Neuron (in vitro differentiated cells): ENCODE data around the gene MSANTD2.

Experiments used
- H2AFZ ChIP-seq: one replicate; pipeline ENCODE4 v1.6.1; 2013; ENCODE audit warnings: low read depth, mild to moderate bottlenecking, inconsistent platforms, low read length, moderate library complexity
- H3K27me3 ChIP-seq: one replicate; pipeline ENCODE4 v1.6.1; 2013; ENCODE audit warnings: low read length; ENCODE audit not compliant: insufficient read depth
- H3K36me3 ChIP-seq: one replicate; pipeline ENCODE4 v1.6.1; 2013; ENCODE audit warnings: low read length; ENCODE audit not compliant: insufficient read depth
- H3K4me1 ChIP-seq: one replicate; pipeline ENCODE4 v1.6.1; 2013; ENCODE audit warnings: low read length; ENCODE audit not compliant: insufficient read depth
- H3K4me3 ChIP-seq: 2 replicates; pipeline ENCODE4 v1.5.1; 2013; ENCODE audit warnings: mild to moderate bottlenecking, low read length, moderate library complexity
- H3K9me3 ChIP-seq: one replicate; pipeline ENCODE4 v1.6.1; 2013; ENCODE audit warnings: low read length

MSANTD2 gene

GRCh38 chr11:124834526-124835180, 34.4 kb upstream of the MSANTD2 start:
- peaks cover 26% of the 10 kb centered on the region for H3K27me3 ChIP-seq
- H3K9me3 ChIP-seq, result no peaks in the 10 kb centered on the region
- no peak overlapping the region for H2AFZ ChIP-seq
- H3K36me3 ChIP-seq, result no peaks in the 10 kb centered on the region
- peaks cover 13% of the 10 kb centered on the region for H3K4me1 ChIP-seq
- H3K4me3 ChIP-seq, result no peak overlapping the region

DNA sequence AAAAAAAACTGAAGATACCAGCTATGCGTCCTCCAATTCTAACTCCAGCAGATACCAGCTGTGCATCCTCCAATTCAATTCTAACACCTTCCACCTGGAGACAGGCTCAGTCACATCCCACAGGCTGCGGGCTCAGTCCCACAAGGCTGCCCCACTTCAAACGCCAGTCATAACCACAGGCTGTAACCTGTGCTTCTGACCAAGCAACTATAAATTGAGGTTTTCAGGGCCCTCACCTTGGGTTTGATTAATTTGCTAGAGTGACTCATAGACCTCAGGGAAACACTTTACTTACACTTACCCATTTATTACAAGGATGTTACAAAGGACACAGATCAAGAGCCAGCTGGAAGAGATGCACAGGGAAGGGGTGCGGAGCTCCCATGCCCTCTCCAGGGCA, 32.4 kb upstream of the MSANTD2 start:
- Histone ChIP-seq H3K36me3 (no peaks in the 10 kb centered on the region), H3K4me1 (peaks cover 3% of the 10 kb centered on the region), H3K4me3 (no peak overlapping the region), H2AFZ (no peak overlapping the region), H3K9me3 (no peaks in the 10 kb centered on the region), H3K27me3 (peaks cover 6% of the 10 kb centered on the region)

DNA sequence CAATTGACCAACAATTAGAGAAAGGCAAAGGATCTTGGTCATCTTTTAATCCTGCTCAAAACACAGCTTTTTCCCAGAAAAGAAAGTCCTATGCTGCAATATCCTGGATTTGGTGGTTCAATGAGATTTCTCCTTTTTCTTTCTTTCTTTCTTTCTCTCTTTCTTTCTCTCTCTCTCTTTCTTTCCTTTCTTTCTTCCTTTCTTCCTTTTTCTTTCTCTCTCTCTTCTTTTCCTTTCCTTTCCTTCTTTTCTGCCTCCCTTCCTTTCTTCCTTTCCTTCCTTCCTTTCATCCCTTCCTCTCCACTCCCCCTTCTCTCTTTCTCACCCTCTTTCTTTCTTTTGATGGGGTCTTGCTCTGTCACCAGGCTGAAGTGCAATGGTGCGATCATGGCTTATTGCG, 31.7 kb upstream of the MSANTD2 start:
- Histone ChIP-seq H3K27me3 (peaks cover 5% of the 10 kb centered on the region), H3K4me3 (no peak overlapping the region), H3K9me3 (no peaks in the 10 kb centered on the region), H2AFZ (no peak overlapping the region), H3K36me3 (no peaks in the 10 kb centered on the region), H3K4me1 (no peaks in the 10 kb centered on the region)

- Histone ChIP-seq H3K36me3 (no peaks in the 10 kb centered on the region), H3K27me3 (peaks cover 5% of the 10 kb centered on the region), H3K4me3 (no peak overlapping the region), H2AFZ (no peak overlapping the region), H3K9me3 (no peaks in the 10 kb centered on the region), H3K4me1 (no peaks in the 10 kb centered on the region)
Observed at GRCh38 chr11:124830749-124831148, 30.5 kb upstream of the MSANTD2 start.

DNA sequence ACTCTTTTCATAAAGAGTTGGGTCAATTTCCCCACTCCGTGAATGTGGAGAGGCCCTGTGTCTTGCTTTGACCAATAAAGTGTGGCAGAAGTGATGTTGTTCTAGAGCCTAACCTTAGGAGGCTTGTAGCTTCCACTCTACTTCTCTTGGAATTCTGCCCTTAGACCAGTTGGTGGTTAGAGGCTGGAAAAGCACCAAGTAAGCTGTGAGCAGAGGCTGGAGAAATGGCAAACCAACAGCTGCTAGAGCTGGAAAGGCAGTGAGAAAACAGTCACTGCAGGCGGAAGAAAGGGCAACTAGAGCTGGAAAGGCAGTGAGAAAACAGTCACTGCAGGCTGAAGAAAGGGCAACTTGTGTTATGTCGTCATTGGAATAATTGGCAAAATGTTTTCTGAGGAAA, 29.8 kb upstream of the MSANTD2 start:
- H2AFZ ChIP-seq, result no peak overlapping the region
- H3K4me1 ChIP-seq, result no peaks in the 10 kb centered on the region
- no peak overlapping the region for H3K4me3 ChIP-seq
- no peaks in the 10 kb centered on the region for H3K9me3 ChIP-seq
- peaks cover 5% of the 10 kb centered on the region for H3K27me3 ChIP-seq
- H3K36me3 ChIP-seq, result no peaks in the 10 kb centered on the region

DNA sequence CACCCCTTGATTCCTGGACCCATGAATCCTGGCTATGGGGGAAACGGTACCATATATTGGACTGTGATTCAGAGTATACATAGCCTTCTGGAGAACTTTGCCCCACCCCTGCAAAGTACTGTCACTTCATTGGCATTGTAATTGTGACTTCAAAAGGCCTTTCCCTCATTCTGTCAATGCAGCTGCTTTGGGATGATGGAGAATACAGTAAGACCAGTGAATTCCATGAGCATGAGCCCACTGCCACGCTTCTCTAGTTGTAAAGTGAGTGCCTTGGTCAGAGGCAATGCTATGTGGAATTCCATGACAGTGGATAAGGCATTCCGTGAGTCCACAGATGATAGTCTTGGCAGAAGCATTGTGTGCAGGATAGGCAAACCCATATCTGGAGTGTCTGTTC, 25.7 kb upstream of the MSANTD2 start:
- no peaks in the 10 kb centered on the region for H3K36me3 ChIP-seq
- H2AFZ ChIP-seq, result no peak overlapping the region
- H3K27me3 ChIP-seq, result peaks cover 5% of the 10 kb centered on the region
- no peak overlapping the region for H3K4me3 ChIP-seq
- no peaks in the 10 kb centered on the region for H3K9me3 ChIP-seq
- no peaks in the 10 kb centered on the region for H3K4me1 ChIP-seq

DNA sequence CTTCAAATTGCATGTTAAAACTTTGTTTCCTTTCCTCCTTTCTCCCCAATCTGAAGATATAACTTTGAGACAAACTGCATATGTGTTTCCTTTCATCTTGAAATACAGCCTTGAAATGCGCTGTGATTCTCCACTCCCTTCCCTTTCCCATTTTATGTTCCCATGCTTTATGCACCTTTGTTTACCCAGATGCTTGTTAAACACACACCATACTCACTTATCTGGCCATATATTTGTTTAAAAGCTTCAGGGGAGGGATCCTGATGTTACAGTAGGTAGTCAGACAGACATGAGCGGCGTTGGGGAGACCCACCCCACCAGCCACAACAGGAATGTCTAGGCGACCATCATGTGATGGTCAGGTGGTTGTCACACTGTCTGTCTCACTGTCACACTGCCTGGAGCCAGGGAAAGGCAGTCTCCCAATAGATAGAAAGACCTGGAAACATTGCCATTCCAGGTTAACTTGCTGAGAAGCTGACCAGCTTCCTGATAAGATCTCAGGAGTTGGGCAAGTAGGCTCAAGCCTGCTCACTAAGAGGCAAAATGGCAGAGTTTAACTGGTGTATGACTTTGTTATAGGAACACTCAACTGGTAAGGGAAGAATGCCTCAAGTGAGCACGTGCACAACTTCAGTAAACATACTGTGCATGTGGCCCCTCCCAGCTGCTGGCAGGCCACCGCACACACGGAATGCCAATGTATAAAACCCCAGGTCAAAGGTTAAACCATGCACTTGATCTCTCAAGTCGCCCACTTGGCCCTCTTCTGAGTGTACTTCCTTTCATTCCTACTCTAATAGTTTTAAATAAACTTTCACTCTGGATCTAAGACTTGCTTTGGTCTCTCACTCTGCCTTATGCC, 23.5 kb upstream of the MSANTD2 start:
- H2AFZ ChIP-seq, result no peak overlapping the region
- peaks cover 7% of the 10 kb centered on the region for H3K27me3 ChIP-seq
- no peaks in the 10 kb centered on the region for H3K4me1 ChIP-seq
- no peaks in the 10 kb centered on the region for H3K36me3 ChIP-seq
- no peaks in the 10 kb centered on the region for H3K9me3 ChIP-seq
- no peak overlapping the region for H3K4me3 ChIP-seq

DNA sequence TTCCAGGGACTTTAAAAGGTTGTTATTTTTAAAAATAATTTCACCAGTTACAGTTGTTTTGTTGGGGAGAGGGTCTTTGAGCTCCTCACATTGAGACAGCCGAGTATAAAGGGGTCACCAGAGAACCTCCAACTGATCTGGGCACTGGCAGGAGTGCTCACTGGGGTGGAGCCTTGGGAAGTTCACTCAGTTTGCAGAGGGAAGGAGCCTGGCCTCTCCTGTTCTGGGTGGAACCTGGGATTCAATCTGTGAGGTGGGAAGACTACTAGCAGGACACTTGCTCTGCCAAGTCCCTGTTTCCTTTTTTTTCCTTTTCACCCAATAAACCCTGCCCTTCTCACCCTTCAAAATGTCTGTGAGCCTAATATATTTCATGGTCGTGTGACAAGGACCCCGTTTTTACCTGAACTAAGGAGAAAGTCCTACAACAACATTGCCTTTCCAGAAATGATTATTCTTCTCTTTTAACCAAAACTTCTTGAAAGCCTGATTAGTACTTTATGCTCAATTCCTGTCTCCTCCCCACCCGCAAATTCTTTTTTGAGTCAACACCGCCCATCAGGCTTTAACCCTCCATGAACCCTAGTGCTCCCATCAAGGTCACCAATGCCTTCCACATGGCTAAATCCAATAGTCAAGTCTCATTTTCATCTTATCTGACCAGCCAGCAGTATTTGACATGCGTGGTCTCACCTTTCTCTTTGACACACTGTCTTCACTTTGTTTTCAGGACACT, 22.0 kb upstream of the MSANTD2 start:
- Histone ChIP-seq H3K27me3 (peaks cover 13% of the 10 kb centered on the region), H3K36me3 (no peaks in the 10 kb centered on the region), H3K4me1 (no peaks in the 10 kb centered on the region), H3K4me3 (no peak overlapping the region), H3K9me3 (no peaks in the 10 kb centered on the region), H2AFZ (no peak overlapping the region)

GRCh38 chr11:124817036-124817435, 16.8 kb upstream of the MSANTD2 start:
- Histone ChIP-seq H3K4me3 (no peak overlapping the region), H3K27me3 (peaks cover 10% of the 10 kb centered on the region), H3K36me3 (no peaks in the 10 kb centered on the region), H3K4me1 (no peaks in the 10 kb centered on the region), H2AFZ (no peak overlapping the region), H3K9me3 (no peaks in the 10 kb centered on the region)

DNA sequence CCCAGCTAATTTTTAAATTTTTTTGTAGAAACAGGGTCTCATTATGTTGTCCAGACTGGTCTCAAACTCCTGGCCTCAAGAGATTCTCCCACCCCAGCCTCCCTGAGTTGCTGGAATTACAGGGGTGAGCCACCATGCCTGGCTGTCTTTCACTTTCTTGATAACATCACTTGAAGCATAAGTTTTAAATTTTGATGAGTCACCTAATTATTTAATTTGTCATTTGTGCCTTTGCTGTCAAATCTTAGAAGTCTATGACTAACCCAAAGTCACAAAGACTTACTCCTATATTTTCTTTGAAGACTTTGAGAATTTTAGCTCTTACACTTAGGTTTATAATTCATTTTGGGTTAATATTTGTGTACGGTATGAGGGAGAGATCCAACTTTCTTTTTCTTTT, 14.5 kb upstream of the MSANTD2 start:
- Histone ChIP-seq H3K4me3 (no peak overlapping the region), H2AFZ (no peak overlapping the region), H3K36me3 (no peaks in the 10 kb centered on the region), H3K9me3 (no peaks in the 10 kb centered on the region), H3K27me3 (peaks cover 10% of the 10 kb centered on the region), H3K4me1 (no peaks in the 10 kb centered on the region)

DNA sequence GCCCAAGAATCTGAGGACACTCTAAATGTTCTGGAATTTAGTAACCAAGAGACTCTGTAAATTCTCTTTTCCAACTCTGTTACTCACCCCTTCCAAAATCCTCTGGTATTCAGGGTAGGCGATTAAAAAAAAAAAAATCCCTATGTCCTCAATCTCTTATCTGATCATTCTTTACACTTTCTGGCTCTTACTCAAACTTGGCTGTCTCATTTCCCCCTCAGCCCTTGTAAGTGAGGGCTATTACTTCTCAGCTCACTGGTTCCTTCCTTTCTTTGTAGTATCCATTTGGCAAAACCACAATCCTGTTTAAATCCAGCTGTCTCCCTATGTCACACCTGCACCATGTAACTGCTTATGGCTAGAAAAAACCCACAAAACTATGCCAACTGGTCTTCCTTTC, 12.7 kb upstream of the MSANTD2 start:
- Histone ChIP-seq H3K27me3 (peaks cover 1% of the 10 kb centered on the region), H3K36me3 (no peaks in the 10 kb centered on the region), H2AFZ (no peak overlapping the region), H3K9me3 (peaks cover 2% of the 10 kb centered on the region), H3K4me3 (no peak overlapping the region), H3K4me1 (no peaks in the 10 kb centered on the region)

DNA sequence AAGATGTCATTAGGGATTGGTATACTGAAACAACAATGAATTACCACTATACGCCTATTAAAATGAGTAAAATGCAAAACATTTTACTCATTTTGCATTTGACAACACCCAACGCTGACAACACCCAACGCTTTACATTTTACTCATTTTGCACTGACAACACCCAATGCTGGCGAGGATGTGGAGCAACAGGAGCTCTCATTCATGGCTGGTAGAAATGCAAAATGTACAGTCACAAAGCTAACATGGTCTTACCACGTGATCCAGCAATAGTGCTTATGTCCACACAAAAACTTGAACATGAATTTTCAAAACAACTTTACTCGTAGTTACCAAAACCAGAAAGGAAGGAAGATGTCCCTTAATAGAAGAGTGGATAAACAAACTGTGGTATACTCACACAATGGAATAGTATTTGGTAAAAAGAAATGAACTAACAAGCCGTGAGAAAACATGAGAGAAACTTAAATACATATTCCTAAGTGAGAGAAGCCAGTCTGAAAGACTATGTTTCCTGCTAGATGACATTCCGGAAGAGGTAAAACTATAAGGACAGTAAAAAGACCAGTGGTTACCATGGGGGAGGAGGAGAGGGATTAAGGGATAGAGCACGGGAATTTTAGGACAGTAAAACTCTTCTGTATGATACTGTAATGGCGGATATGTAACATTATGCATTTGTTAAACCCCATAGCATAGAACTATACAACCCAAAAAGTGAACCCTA, 11.4 kb upstream of the MSANTD2 start:
- H3K9me3 ChIP-seq, result peaks cover 2% of the 10 kb centered on the region
- no peaks in the 10 kb centered on the region for H3K27me3 ChIP-seq
- no peaks in the 10 kb centered on the region for H3K36me3 ChIP-seq
- H3K4me3 ChIP-seq, result no peak overlapping the region
- H2AFZ ChIP-seq, result no peak overlapping the region
- no peaks in the 10 kb centered on the region for H3K4me1 ChIP-seq
